Stimulated activated CD8-positive, alpha-beta memory T cell treated with anti-CD3 and anti-CD28 coated beads, Interleukin-15, amount 100 ng/mL, for 48 hours (primary cell): ENCODE measurements around the gene ZNF764.
"Not testable (repeated sequence)": the region's sequence is repeated elsewhere in the genome, so short reads cannot be mapped to it uniquely, and the experiment has no call there.

Experiments
- DNase-seq, 2 donors: peaks; one replicate each; pipeline ENCODE4 v3.0.0-alpha.2; 2020; ENCODE audit warnings: low read depth in 2 of 2

ZNF764 gene

GRCh38 chr16:30557957-30558788 is at the start of gene ZNF764:
Gene ZNF764, minus strand, starts transcription at chr16:30558374. Its CDS starts 192 bp downstream, at chr16:30558182.
- peak; percentile 96 to 98 for DNase-seq

GRCh38 chr16:30606004-30606403 is 47.8 kb upstream of the ZNF764 start:
- no peak for DNase-seq

- no peak for DNase-seq
Measured at GRCh38 chr16:30605158-30605557, 47.0 kb upstream of the ZNF764 start.

- DNase-seq = no peak
Measured at GRCh38 chr16:30604316-30604947, 46.3 kb upstream of the ZNF764 start.

- no peak for DNase-seq
Measured at GRCh38 chr16:30603945-30604315, 45.8 kb upstream of the ZNF764 start.

GRCh38 chr16:30602616-30603277 is 44.6 kb upstream of the ZNF764 start:
- DNase-seq = no peak

- DNase-seq = no peak
Measured at GRCh38 chr16:30601966-30602365, 43.8 kb upstream of the ZNF764 start.

- DNase-seq = no peak
Measured at GRCh38 chr16:30600929-30601328, 42.8 kb upstream of the ZNF764 start.

- DNase-seq = no peak
Measured at GRCh38 chr16:30600215-30600614, 42.0 kb upstream of the ZNF764 start.

- no peak for DNase-seq
Measured at GRCh38 chr16:30592871-30593270, 34.7 kb upstream of the ZNF764 start.

GRCh38 chr16:30590869-30591268 is 32.7 kb upstream of the ZNF764 start:
- not testable (repeated sequence) for DNase-seq

- DNase-seq = not testable (repeated sequence)
Measured at GRCh38 chr16:30589582-30589981, 31.4 kb upstream of the ZNF764 start.

- no peak for DNase-seq
Measured at GRCh38 chr16:30588651-30589050, 30.5 kb upstream of the ZNF764 start.

GRCh38 chr16:30585400-30586191 is 27.4 kb upstream of the ZNF764 start, which contains the start of gene ZNF785:
Gene ZNF785, minus strand, starts transcription at chr16:30585697. Its CDS starts 86 bp downstream, at chr16:30585611.
- peak; percentile 87 to 88 for DNase-seq

GRCh38 chr16:30585022-30585399 is 26.8 kb upstream of the ZNF764 start:
- no peak for DNase-seq

- DNase-seq = no peak
Measured at GRCh38 chr16:30582611-30583340, 24.6 kb upstream of the ZNF764 start.

GRCh38 chr16:30581457-30581856 is 23.3 kb upstream of the ZNF764 start:
- no peak for DNase-seq

GRCh38 chr16:30574678-30575077 is 16.5 kb upstream of the ZNF764 start:
- DNase-seq = no peak

GRCh38 chr16:30571445-30572322 is 13.5 kb upstream of the ZNF764 start, which contains the start of gene ZNF688:
Gene ZNF688, minus strand, starts transcription at chr16:30571714. Its CDS starts 85 bp downstream, at chr16:30571629.
- DNase-seq = peak; percentile 89 to 90
